C4-2B (cell line): ENCODE data around the gene GLIPR1L1.

Experiments used
- H3K27ac ChIP-seq: fragments of 450-650 bp; 2 replicates; pipeline ENCODE4 v1.5.1; 2017
- ZFX ChIP-seq: fragments of 450-650 bp; IDR thresholded peaks from 2 replicates; pipeline ENCODE4 v1.6.1; 2017
- TF ChIP-seq, protein P1 (sequence below): fragments of 450-650 bp; conservative IDR thresholded peaks from 2 replicates; pipeline ENCODE4 v1.5.1; 2017; ENCODE audit warnings: mild to moderate bottlenecking

GLIPR1L1 gene

DNA sequence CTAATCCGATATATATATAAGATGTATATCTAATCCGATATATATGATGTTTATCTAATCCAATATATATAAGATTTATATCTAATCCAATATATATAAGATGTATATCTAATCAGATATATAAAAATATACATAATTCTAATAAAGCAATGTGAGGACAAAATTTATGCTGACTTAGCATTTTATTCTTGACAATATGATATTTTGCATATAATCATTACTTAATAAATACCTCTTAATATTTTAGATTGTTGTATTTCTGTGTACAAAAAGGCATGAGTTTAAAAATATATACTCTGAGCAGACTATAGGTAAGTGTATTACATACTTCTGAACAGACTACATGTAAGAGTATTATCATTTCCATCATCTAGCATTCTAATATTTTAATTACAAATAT lies 75.4 kb downstream of the GLIPR1L1 start:
- TF ChIP-seq ZFX: no peak
- H3K27ac ChIP-seq: no peak overlapping the region

DNA sequence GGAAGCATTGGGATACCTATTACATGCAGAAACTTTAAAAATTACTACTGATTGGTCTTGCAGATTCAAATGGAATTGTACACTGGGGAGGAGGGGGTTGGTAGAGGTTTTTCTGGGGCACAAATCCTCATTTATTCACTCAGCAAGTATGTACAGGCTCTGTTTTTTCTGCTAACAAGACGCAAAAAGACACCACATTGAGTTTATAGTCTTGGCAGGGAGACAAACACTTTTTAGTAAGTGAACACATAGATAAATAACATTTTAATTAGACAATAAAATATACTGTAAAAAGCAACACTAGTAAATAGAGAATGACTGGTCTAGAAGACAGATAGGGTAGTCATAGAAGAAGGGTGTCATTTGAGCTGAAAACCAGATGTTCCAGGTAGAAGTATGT lies 80.2 kb downstream of the GLIPR1L1 start:
- TF ChIP-seq, protein P1, sequence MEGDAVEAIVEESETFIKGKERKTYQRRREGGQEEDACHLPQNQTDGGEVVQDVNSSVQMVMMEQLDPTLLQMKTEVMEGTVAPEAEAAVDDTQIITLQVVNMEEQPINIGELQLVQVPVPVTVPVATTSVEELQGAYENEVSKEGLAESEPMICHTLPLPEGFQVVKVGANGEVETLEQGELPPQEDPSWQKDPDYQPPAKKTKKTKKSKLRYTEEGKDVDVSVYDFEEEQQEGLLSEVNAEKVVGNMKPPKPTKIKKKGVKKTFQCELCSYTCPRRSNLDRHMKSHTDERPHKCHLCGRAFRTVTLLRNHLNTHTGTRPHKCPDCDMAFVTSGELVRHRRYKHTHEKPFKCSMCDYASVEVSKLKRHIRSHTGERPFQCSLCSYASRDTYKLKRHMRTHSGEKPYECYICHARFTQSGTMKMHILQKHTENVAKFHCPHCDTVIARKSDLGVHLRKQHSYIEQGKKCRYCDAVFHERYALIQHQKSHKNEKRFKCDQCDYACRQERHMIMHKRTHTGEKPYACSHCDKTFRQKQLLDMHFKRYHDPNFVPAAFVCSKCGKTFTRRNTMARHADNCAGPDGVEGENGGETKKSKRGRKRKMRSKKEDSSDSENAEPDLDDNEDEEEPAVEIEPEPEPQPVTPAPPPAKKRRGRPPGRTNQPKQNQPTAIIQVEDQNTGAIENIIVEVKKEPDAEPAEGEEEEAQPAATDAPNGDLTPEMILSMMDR: no peak
- TF ChIP-seq ZFX: no peak
- H3K27ac ChIP-seq: no peak overlapping the region

DNA sequence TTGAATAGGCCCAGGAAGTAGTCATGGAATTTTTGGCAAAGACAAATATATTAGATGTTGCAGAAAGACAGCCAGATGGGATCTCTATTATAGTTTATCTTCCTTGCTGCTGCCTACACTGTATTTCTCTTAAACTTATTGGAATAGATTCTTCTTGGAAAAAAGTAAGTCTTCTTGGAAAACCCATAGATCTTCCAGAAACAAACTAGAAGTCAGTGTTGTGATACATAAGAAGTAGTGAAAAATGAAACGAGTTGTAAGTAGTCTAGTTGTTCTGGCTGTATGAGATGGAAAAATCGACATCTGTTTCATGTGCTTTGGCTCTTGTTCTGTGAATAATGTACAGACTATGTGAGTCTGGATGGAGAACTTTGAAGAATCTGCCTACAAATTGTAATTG lies 85.4 kb downstream of the GLIPR1L1 start:
- H3K27ac ChIP-seq: no peak overlapping the region

More for the DNA sequence above, 85.4 kb downstream of the GLIPR1L1 start:
- TF ChIP-seq ZFX: no peak
- TF ChIP-seq, protein P1: no peak
